ENCODE results near the gene ASF1B.

GRCh38 chr19:14161305-14161704 lies 24.9 kb upstream of the ASF1B start:
- no peak for TF ChIP-seq CTCF (IDR thresholded peaks at IDR 0.05; ENCODE audit: extremely low read depth in 1 of 2, insufficient read depth in 1 of 2, low read depth in 1 of 2, low read length in 2 of 2)
- no peak for TF ChIP-seq FOS (IDR thresholded peaks at IDR 0.05; ENCODE audit: borderline replicate concordance, insufficient read depth, low read length)
- TF ChIP-seq GATA2 (IDR thresholded peaks at IDR 0.05; ENCODE audit: insufficient read depth, insufficient read length, low read depth, low read length), result no peak
- TF ChIP-seq POLR2A (IDR thresholded peaks at IDR 0.05; ENCODE audit: low read depth, low read length), result no peak
- no peak for TF ChIP-seq EZH2 (IDR thresholded peaks at IDR 0.05; ENCODE audit: borderline replicate concordance, low read depth, low read length, severe bottlenecking)
- TF ChIP-seq MAX (IDR thresholded peaks at IDR 0.05; ENCODE audit: insufficient read depth, insufficient read length), result no peak
- no peak for TF ChIP-seq POLR2AphosphoS5 (IDR thresholded peaks at IDR 0.05; ENCODE audit: insufficient read depth, low read depth, low read length)
- TF ChIP-seq JUN (IDR thresholded peaks at IDR 0.05; ENCODE audit: borderline replicate concordance, insufficient read depth, insufficient read length, low read depth), result no peak
